Pancreas (tissue), 10 donors: ENCODE results near the gene VASH1. TPM values are rescaled to one million over a fixed set of nuclear protein-coding genes. Genes with fewer than 3 reads are reported as not detected.

Source experiments
- ATAC-seq, 4 donors: fragments of 200-7000 bp; cut with Tn5 transposase; one replicate each; pipeline versions ENCODE4 v1.8.0 to v1.9.1; 2020; ENCODE audit warnings: mild to moderate bottlenecking in 4 of 4, moderate library complexity in 4 of 4
- DNase-seq, 6 donors: peaks; one replicate each; pipeline ENCODE4 v3.0.0-alpha.2; 2020
- FAIRE-seq: peaks from 2 replicates; lab custom pipeline; 2012; peaks lifted over from hg19 to GRCh38; lab: Jason Lieb, UNC
- H3K27ac ChIP-seq, 4 donors: fragments of 200-600 bp; sonication (generic); 1 replicate in 3 of 4; 2 replicates in 1 of 4; pipeline versions ENCODE4 v1.5.0 to v1.8.0; 2020
- H3K27me3 ChIP-seq, 4 donors: fragments of 200-600 bp; one replicate each; pipeline ENCODE4 v1.8.0; 2021
- H3K36me3 ChIP-seq, 3 donors: fragments of 200-600 bp; sonication (generic) in 1 of 3; one replicate each; pipeline versions ENCODE4 v1.5.0 to v1.8.0; 2020 to 2021
- H3K4me1 ChIP-seq, 3 donors: fragments of 200-600 bp; one replicate each; pipeline ENCODE4 v1.8.0; 2021
- H3K4me3 ChIP-seq, 4 donors: fragments of 200-600 bp; sonication (generic) in 2 of 4; one replicate each; pipeline versions ENCODE4 v1.5.0 to v1.8.0; 2020 to 2021
- H3K9me3 ChIP-seq, 4 donors: fragments of 200-600 bp; one replicate each; pipeline ENCODE4 v1.8.0; 2021
- CTCF ChIP-seq, 4 donors: fragments of 200-600 bp; sonication (generic) in 3 of 4; IDR thresholded peaks; one replicate each; pipeline versions ENCODE4 v1.5.0 to v1.8.0; 2021; ENCODE audit warnings: antibody characterized with exemption in 4 of 4
- WGBS, 2 donors: extraction: QIAGEN DNeasy Blood & Tissue Kit; methylation state at CpG; one replicate each; pipeline ENCODE4 v1.1.7; 2013; 5-methylcytosine and 5-hydroxymethylcytosine counted together
- intact Hi-C, 3 donors: fragments of 100-400 bp; cut with DNase I; formaldehyde crosslinking; loops; one replicate each; pipeline versions ENCODE4 v1.11.1 to v1.14.2; 2022
- polyA plus RNA-seq, 2 donors: library from polyadenylated mRNA; stranded (reverse); fragments of 200-250 nt; gene quantifications; one replicate each; pipeline ENCODE4 v1.2.3, GENCODE V29; 2013
- total RNA-seq, 6 donors: library from RNA; stranded (reverse); fragmentation: NEBNext Ultra II Directional in 4 of 6; extraction: Animal tissue kit (Norgen Biotek cat#: 25700) in 4 of 6; gene quantifications; one replicate each; pipeline versions ENCODE4 v1.2.1 to v1.2.4, GENCODE V29; 2021 to 2023
- donor health status: healthy with polysubstance abuse.
- donor health status: DM: no; HTN: no; CAD: no; lungs with moderate emphysema.
- donor health status: DM: no; HTN: no; CAD: no.
- donor health status: control.
- donor health status: control.
- donor health status: Bipolar disorder and iron deficiency.
- donor health status: DM: yes; HTN: yes; CAD: no.
- donor health status: DM: no; HTN: no; CAD: no.
- donor health status: DM: no; HTN: no; CAD: no.
- donor health status: DM: yes; HTN: yes; CAD: no.

The VASH1 gene
- total and polyA plus RNA-seq, 8 donors: 1.6 to 15.0 (median 4.7) TPM

DNA sequence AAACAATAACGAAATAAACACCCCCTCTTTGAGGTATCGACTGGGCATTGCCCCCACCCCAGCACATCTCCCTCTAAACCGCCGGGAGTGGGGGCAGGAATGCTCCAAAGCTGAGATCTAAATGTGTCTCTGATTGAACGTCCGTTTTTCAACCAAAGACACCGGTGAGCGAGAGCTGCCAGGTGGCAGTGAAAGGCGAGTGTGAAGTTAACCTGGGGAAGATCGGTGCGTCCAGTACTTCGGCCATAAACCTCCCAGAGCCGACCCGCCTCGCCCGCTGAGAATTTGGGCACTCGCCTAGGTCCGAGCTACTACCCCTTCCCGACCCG, 50.8 kb downstream of the VASH1 start:
- no peak for DNase-seq
- ATAC-seq: peak; percentile 12 to 28 (median 16)

DNA sequence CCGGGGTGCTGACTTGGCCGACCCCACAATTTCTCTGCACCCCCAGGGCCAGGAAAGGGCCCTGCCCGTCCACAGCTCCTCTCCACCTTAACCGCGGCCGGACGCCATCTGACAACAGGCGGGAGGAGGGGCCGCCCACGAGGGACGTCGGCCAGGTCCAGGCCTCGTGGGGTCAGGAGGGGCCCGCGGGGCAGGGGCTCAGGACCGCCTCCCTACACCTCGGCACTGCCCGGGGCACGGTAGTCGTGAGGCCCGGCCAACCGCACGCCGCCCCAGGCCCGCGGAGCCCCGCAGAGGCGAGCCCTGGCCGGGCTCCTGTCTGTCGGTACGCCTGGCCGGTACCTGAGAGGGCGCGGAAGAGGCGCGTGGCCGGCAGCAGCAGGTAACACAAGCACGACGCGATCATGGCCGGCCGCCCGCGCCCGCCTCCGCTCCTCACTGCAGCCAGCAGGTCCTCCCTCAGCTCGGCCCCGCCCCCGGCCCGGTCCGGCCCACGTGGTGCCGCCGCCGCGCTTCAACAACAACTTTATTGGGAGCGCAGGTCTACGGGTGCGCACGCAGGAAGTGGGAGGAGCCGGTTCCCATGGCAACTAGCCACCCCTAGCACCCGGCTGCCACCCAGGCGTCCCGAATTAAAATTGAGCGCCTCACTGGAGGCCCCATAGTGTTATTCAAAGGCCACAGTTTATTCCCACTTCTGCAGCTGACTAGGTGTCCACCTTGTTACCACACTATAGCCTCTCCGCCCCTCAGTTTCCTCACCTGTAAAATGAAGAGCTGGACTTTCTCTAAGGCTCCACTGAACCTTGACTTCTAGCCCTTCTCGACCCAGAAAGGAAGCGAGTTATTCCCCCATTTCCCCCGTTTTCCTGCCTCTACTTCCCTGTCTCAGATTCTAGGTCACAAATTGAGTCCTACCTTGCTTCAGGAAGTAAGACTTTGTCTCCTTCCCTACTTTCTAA, 51.4 kb downstream of the VASH1 start, which contains the start of gene ANGEL1:
ANGEL1 (minus strand) TSS at position 461 of the 962 bp plus-strand sequence; CDS start at position 406, 55 bp downstream.
- TF ChIP-seq CTCF (IDR thresholded peaks at IDR 0.05): no peak
- Histone ChIP-seq H3K9me3 (no peaks in the 10 kb centered on the region), H3K4me1 (peaks cover 17 to 22% (median 19%) of the 10 kb centered on the region in 3 donors), H3K27me3 (no peaks in the 10 kb centered on the region), H3K4me3 (peak within 1 kb of the TSS; percentile 64 to 70 (median 68)), H3K36me3 (peaks cover 0 to 12% (median 11%) of the 10 kb centered on the region in 3 donors), H3K27ac (peak within 1 kb of the TSS; percentile 84 to 97 (median 93))
- 3 to 4% methylated on average over 60 to 69 of the region's 69 CpGs for WGBS, 2 donors
- FAIRE-seq: no peak
- DNase-seq: peak; percentile 96 to 100 (median 99)
- ATAC-seq: peak; percentile 89 to 94 (median 92)
- intact Hi-C loops: no loop called here

More for the DNA sequence above, 50.8 kb downstream of the VASH1 start:
- 0% methylated on average over 20 of the region's 20 CpGs for WGBS, 2 donors
- intact Hi-C loops: no loop called here
- peaks cover 0 to 19% (median 16%) of the 10 kb centered on the region in 3 donors for H3K36me3 ChIP-seq
- no peak for FAIRE-seq
- H3K27ac ChIP-seq: peak overlapping the region; percentile 84 to 97 (median 93)
- H3K4me3 ChIP-seq: peak overlapping the region; percentile 64 to 70 (median 68)
- H3K27me3 ChIP-seq: no peaks in the 10 kb centered on the region
- no peaks in the 10 kb centered on the region for H3K9me3 ChIP-seq
- peaks cover 17 to 22% (median 19%) of the 10 kb centered on the region in 3 donors for H3K4me1 ChIP-seq
- TF ChIP-seq CTCF (IDR thresholded peaks at IDR 0.05): no peak

- Histone ChIP-seq H3K9me3 (no peaks in the 10 kb centered on the region), H3K36me3 (no peaks in the 10 kb centered on the region), H3K4me3 (no peak overlapping the region), H3K4me1 (peaks cover 13 to 15% (median 15%) of the 10 kb centered on the region in 3 donors), H3K27me3 (no peaks in the 10 kb centered on the region), H3K27ac (no peak overlapping the region)
- ATAC-seq (no peak), FAIRE-seq (no peak), DNase-seq (no peak)
- intact Hi-C loops: no loop called here
- 66 to 67% methylated on average over 7 of the region's 7 CpGs for WGBS, 2 donors
- TF ChIP-seq CTCF (IDR thresholded peaks at IDR 0.05): no peak
Observed at GRCh38 chr14:76814726-76815645, 53.7 kb downstream of the VASH1 start.

DNA sequence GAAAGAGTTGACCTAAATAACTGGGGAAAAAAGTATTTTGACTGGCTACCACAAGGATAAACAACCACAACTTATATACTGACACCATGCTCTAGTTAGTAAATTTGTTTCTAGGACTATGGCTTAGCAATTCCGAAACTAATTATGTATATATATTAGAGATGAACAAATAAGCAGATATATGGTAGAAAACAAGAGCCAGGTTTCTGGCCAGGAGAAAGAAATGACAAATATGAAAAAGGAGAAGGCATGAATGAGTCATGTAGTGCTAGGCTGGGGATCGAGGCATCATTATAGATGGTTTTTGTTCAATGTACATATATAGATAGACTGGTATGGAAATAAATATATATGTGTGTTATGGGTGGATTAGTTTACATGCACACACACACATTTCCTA, 59.4 kb downstream of the VASH1 start:
- no peak for TF ChIP-seq CTCF (IDR thresholded peaks at IDR 0.05)
- H3K36me3 ChIP-seq: no peaks in the 10 kb centered on the region
- WGBS, 2 donors: 91 to 93% methylated on average over 2 of the region's 2 CpGs
- no peak for ATAC-seq
- H3K27me3 ChIP-seq: no peaks in the 10 kb centered on the region
- peaks cover 0 to 2% (median 0%) of the 10 kb centered on the region in 3 donors for H3K4me1 ChIP-seq
- DNase-seq: no peak
- no peak overlapping the region for H3K4me3 ChIP-seq
- no peak for FAIRE-seq
- intact Hi-C loops: no loop called here
- H3K27ac ChIP-seq: no peak overlapping the region
- H3K9me3 ChIP-seq: no peaks in the 10 kb centered on the region
